Thyroid gland (tissue), 4 donors: ENCODE results near the gene LMX1B. TPM values are rescaled to one million over a fixed set of nuclear protein-coding genes. Genes with fewer than 3 reads are reported as not detected.

Source experiments
- DNase-seq, 2 donors: peaks; one replicate each; pipeline ENCODE4 v3.0.0-alpha.2; 2019
- H3K27ac ChIP-seq, 3 donors: fragments of 200-600 bp; sonication (generic); 1 replicate in 2 of 3; 2 replicates in 1 of 3; pipeline ENCODE4 v1.5.1; 2016 to 2019; ENCODE audit warnings: mild to moderate bottlenecking in 1 of 3, moderate library complexity in 1 of 3
- H3K27me3 ChIP-seq: fragments of 200-600 bp; sonication (generic); one replicate; pipeline ENCODE4 v1.5.1; 2019
- H3K36me3 ChIP-seq, 2 donors: fragments of 200-600 bp; sonication (generic); one replicate each; pipeline ENCODE4 v1.5.1; 2016 to 2019
- H3K4me1 ChIP-seq, 2 donors: fragments of 200-600 bp; sonication (generic); one replicate each; pipeline ENCODE4 v1.5.1; 2017 to 2019
- H3K4me3 ChIP-seq, 3 donors: fragments of 200-600 bp; sonication (generic); replicated peaks in 1 of 3; 1 replicate in 2 of 3; 2 replicates in 1 of 3; pipeline ENCODE4 v1.5.1; 2016; ENCODE audit warnings: mild to moderate bottlenecking in 1 of 3
- H3K9me3 ChIP-seq: fragments of 200-600 bp; sonication (generic); one replicate; pipeline ENCODE4 v1.5.1; 2017
- POLR2A ChIP-seq, 2 donors: fragments of 450-650 bp; IDR thresholded peaks; one replicate each; pipeline ENCODE4 v1.6.1; 2017; ENCODE audit warnings: antibody characterized with exemption in 2 of 2, mild to moderate bottlenecking in 2 of 2, moderate library complexity in 1 of 2
- WGBS, 2 donors: methylation state at CpG; one replicate each; pipeline ENCODE4 v1.1.5; 2017; 5-methylcytosine and 5-hydroxymethylcytosine counted together
- intact Hi-C: fragments of 100-400 bp; cut with DNase I; formaldehyde crosslinking; loops from one replicate; pipeline ENCODE4 v1.15.1; 2023
- total RNA-seq, 4 donors: library from RNA; depleted of rRNA; stranded (reverse); fragments of >200 nt; gene quantifications; one replicate each; pipeline ENCODE4 v1.2.3, GENCODE V29; 2016
- TF ChIP-seq, protein P1 (sequence below), 6 experiments: fragments of 200-600 bp in 3 of 6; fragments of 450-650 bp in 3 of 6; sonication (generic) in 3 of 6; IDR thresholded peaks; one replicate each; pipeline ENCODE4 v1.5.1; 2016 to 2019; ENCODE audit warnings: antibody characterized with exemption in 6 of 6, mild to moderate bottlenecking in 2 of 6, inconsistent platforms in 1 of 6, moderate library complexity in 1 of 6

Gene LMX1B
- total RNA-seq, 4 donors from 2014 or later: 0.68 to 5.5 (median 1.7) TPM

- DNase-seq: no peak
- peaks cover 27 to 33% of the 10 kb centered on the region in 2 donors for H3K4me1 ChIP-seq
- H3K4me3 ChIP-seq: no peak overlapping the region
- intact Hi-C loops: no loop called here
- 41 to 46% methylated on average over 3 of the region's 3 CpGs for WGBS, 2 donors
- H3K9me3 ChIP-seq: no peaks in the 10 kb centered on the region
- H3K36me3 ChIP-seq: no peaks in the 10 kb centered on the region
- TF ChIP-seq, protein P1, sequence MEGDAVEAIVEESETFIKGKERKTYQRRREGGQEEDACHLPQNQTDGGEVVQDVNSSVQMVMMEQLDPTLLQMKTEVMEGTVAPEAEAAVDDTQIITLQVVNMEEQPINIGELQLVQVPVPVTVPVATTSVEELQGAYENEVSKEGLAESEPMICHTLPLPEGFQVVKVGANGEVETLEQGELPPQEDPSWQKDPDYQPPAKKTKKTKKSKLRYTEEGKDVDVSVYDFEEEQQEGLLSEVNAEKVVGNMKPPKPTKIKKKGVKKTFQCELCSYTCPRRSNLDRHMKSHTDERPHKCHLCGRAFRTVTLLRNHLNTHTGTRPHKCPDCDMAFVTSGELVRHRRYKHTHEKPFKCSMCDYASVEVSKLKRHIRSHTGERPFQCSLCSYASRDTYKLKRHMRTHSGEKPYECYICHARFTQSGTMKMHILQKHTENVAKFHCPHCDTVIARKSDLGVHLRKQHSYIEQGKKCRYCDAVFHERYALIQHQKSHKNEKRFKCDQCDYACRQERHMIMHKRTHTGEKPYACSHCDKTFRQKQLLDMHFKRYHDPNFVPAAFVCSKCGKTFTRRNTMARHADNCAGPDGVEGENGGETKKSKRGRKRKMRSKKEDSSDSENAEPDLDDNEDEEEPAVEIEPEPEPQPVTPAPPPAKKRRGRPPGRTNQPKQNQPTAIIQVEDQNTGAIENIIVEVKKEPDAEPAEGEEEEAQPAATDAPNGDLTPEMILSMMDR (IDR thresholded peaks at IDR 0.05): no peak
- TF ChIP-seq POLR2A (IDR thresholded peaks at IDR 0.05): no peak
- no peaks in the 10 kb centered on the region for H3K27me3 ChIP-seq
- peak overlapping the region in 1 of 3 donors; percentile 26 for H3K27ac ChIP-seq
These were observed 21.8 kb upstream of the LMX1B start for GRCh38 chr9:126591922-126592321.

GRCh38 chr9:126592461-126592860, 21.3 kb upstream of the LMX1B start:
- TF ChIP-seq POLR2A (IDR thresholded peaks at IDR 0.05): no peak
- TF ChIP-seq, protein P1 (IDR thresholded peaks at IDR 0.05): no peak
- 42 to 51% methylated on average over 8 of the region's 8 CpGs for WGBS, 2 donors
- intact Hi-C loops: no loop called here

GRCh38 chr9:126595982-126596381, 17.7 kb upstream of the LMX1B start:
- TF ChIP-seq, protein P1 (IDR thresholded peaks at IDR 0.05): no peak
- no peak for TF ChIP-seq POLR2A (IDR thresholded peaks at IDR 0.05)
- 91 to 96% methylated on average over 2 of the region's 2 CpGs for WGBS, 2 donors
- Histone ChIP-seq H3K36me3 (no peaks in the 10 kb centered on the region), H3K9me3 (no peaks in the 10 kb centered on the region), H3K4me3 (no peak overlapping the region), H3K4me1 (peaks cover 13% of the 10 kb centered on the region in 2 donors), H3K27me3 (no peaks in the 10 kb centered on the region), H3K27ac (no peak overlapping the region)
- DNase-seq: no peak
- intact Hi-C loops: no loop called here

More at GRCh38 chr9:126592461-126592860, 21.3 kb upstream of the LMX1B start:
- H3K9me3 ChIP-seq: no peaks in the 10 kb centered on the region
- DNase-seq: no peak
- H3K4me3 ChIP-seq: no peak overlapping the region
- no peaks in the 10 kb centered on the region for H3K27me3 ChIP-seq
- peak overlapping the region in 2 of 3 donors; percentile 13 to 26 for H3K27ac ChIP-seq
- H3K36me3 ChIP-seq: no peaks in the 10 kb centered on the region
- H3K4me1 ChIP-seq: peaks cover 24 to 28% of the 10 kb centered on the region in 2 donors

DNA sequence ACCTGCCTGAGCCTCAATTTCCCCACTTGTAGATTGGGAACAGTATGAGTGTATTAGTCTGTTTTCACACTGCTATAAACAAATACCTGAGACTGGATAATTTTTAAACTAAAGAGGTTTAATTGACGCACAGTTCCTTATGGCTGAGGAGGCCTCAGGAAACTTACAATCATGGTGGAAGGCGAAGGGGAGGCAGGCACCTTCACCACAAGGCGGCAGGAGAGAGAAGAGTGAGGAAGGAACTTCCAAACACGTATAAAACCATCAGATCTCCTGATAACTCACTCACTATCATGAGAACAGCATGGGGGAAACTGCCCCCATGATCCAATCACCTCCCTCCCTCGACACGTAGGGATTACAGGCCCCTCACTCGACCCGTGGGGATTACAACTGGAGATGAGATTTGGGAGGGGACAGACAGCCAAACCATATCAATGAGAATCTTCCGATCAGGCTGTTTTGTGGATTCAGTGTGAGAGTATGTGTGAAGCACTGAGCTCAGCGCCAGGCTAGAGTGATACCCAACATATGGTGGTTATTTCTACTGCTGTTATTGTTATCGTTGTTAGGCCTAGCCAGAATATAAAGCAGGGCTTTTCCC, 14.6 kb upstream of the LMX1B start:
- H3K4me1 ChIP-seq: peaks cover 0 to 4% of the 10 kb centered on the region in 2 donors
- DNase-seq: no peak
- WGBS, 2 donors: 59 to 60% methylated on average over 11 of the region's 11 CpGs
- intact Hi-C loops: no loop called here
- H3K27me3 ChIP-seq: no peaks in the 10 kb centered on the region
- no peak overlapping the region for H3K4me3 ChIP-seq
- TF ChIP-seq, protein P1 (IDR thresholded peaks at IDR 0.05): no peak
- TF ChIP-seq POLR2A (IDR thresholded peaks at IDR 0.05): no peak
- no peaks in the 10 kb centered on the region for H3K9me3 ChIP-seq
- H3K36me3 ChIP-seq: no peaks in the 10 kb centered on the region
- H3K27ac ChIP-seq: no peak overlapping the region
